Stimulated activated CD8-positive, alpha-beta memory T cell treated with anti-CD3 and anti-CD28 coated beads, Interleukin-4, amount 100 ng/mL, for 4 hours (primary cell): ENCODE measurements around the gene VDAC1.
A peak's percentile ranks its signal among the peaks of the same experiment; 100 is the strongest.

Source experiments
- DNase-seq, 2 donors: peaks; one replicate each; pipeline ENCODE4 v3.0.0-alpha.2; 2020; ENCODE audit warnings: low read depth in 2 of 2, low spot score in 1 of 2

The VDAC1 gene

DNA sequence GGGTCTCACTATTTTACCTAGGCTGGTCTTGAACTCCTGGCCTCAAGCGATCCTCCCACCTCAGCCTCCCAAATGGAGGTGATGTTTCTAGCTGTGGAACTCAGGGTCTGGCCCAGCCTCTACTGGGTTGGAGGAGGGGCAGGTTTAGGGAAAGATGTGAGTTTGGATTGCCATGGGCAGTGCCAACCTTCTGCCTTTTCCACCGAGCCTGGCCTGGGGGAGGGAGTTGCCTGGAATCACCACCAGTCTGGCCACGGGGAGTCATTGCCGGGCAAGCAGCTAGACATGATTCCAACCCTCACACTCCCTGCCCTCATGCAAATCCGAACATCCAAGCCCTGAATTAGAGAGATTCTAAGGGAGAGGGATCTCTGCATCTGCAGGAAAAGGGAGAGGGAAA lies 21.0 kb upstream of the VDAC1 start:
- no peak for DNase-seq

GRCh38 chr5:134024811-134025210 lies 20.0 kb upstream of the VDAC1 start:
- no peak for DNase-seq

GRCh38 chr5:134022333-134022732 lies 17.6 kb upstream of the VDAC1 start:
- DNase-seq = no peak

- no peak for DNase-seq
Measured at GRCh38 chr5:134020188-134020587, 15.4 kb upstream of the VDAC1 start.

- DNase-seq = no peak
Measured at GRCh38 chr5:134019636-134020035, 14.9 kb upstream of the VDAC1 start.

DNA sequence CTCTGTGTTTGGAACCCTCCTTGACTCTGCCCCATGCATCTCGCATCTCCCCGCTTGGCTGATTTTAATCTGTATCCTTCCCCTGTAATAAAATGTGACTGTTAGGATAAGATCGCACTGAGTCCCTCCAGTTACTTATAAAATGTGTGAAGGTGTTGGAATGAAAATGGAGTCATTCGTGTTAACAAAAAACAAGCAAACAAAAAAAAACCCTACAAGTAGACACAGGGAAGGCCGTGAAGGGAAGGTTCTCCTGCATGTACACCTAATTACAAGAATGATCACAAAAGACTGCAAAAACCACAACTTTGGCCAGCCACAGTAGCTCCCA lies 14.2 kb upstream of the VDAC1 start:
- DNase-seq = no peak

DNA sequence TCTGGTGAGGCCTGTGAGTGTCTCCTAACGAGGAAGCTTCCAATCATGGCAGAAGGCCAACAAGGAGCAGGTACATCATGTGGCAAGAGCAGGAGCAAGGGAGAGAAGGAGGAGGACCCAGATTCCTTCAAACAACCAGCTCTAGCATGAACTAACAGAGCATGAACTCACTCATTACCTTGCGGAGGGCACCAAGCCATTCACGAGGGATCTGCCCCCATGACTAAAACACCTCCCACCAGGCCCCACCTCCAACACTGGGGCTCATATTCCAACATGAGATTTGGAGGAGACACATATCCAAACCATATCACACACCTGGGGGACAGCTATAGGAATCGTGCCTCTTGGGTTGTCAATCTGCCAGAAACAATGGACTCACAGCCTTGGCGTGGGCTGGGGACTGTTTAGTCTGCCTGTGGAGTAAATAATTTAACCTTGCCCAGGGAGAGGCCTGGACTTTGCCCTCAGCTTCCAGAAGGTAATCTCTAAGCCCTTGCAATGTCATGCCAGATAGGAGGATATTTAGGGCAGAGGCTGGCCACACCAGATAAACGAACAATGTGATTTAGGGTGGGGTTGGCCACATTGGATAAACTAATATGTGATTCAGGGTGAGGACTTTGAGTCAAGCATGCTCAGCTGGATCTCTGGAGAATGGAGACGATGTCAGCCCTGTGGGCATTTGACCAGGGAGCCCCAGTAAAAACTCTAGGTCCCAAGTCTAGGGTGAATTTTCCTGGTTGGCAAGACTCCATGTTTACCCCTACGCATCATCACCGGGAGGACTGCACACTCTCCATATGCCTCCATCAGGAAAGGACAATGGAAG lies 13.6 kb upstream of the VDAC1 start:
- DNase-seq = no peak

DNA sequence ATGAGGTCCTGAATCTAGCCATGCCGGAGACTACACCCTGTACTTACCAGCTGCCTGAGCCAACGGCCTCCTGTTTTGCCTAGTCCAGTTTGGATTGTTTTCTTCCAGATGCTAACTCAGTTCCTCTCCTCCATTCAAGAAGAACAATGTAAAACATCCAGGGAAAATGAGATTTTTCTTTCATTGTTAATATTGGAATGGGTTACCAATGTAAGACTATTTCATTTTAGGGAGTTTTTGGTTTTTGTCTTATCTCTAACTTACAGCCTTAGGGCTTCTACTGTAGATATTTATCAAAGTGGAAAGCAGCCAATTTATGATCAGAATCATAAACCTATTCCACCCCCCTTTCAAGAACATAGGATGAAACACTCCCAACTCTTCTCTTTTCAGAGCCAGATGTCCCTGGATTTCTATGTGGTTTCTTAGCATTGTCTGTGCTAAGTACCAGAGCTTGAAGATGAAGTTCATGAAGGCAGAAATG lies 3.5 kb upstream of the VDAC1 start:
- no peak for DNase-seq

DNA sequence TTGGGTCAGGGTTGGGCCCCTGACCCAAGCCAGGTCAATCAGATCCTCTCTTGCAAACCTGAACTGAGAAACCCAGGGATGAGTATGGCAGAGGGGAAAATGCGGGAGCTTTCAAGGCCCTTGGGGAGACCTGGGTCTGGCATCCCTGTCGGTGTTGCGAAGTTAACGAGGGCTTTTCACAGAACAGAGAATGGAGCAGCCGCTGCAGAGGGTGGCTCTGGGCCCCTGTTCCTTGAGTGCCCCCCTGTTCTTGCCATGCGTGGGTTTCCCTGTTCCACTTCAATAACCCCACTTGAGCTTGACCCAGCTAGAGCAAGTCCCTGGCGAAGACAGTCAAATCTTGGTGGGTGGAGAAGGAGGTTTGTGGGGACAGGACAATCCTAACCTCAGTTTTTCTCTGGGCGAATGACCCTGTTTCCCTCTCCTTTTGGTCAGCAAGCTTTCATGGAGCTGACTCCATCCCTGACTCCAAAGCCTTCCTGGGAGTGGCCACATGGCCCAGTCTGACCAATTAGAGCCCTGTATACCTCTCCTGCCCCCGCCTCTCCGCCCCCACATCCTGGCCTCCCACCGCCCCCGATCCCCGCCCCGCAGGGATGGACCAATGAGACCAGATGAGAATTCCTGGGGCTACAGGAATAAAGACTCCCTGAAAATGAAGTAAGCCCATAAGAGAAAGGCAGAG lies 2.9 kb upstream of the VDAC1 start:
- DNase-seq = no peak

GRCh38 chr5:134006115-134006514 lies 1.3 kb upstream of the VDAC1 start:
- no peak for DNase-seq

GRCh38 chr5:134005417-134006061 lies 764 bp upstream of the VDAC1 start:
- DNase-seq = no peak

- peak; percentile 3 to 15 for DNase-seq
Measured at GRCh38 chr5:134003817-134004625, 754 bp downstream of the VDAC1 start.

- DNase-seq = no peak
Measured at GRCh38 chr5:134003064-134003816, 1.5 kb downstream of the VDAC1 start.

- no peak for DNase-seq
Measured at GRCh38 chr5:134001938-134002731, 2.6 kb downstream of the VDAC1 start.

- no peak for DNase-seq
Measured at GRCh38 chr5:134000696-134001453, 3.9 kb downstream of the VDAC1 start.

- DNase-seq = no peak
Measured at GRCh38 chr5:134000091-134000511, 4.7 kb downstream of the VDAC1 start.

DNA sequence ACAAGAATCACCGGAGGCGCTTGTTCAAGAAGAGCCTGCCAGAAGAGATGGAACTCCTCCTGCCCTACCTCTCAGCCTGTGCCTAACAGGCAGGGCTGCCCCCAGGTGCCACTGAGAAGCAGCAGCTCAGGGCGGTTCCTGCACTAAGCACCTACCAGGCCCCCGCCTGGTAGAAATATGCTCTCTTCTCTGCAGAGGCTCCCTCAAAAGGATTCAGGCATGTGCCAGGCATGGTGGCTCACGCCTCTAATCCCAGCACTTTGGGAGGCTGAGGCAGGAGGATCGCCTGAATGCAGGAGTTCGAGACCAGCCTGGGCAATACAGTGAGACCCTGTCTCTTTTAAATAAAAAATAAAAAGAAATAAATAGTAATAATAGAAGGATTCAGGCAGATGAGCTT lies 6.0 kb downstream of the VDAC1 start:
- DNase-seq = no peak

GRCh38 chr5:133998042-133998441 lies 6.7 kb downstream of the VDAC1 start:
- no peak for DNase-seq

GRCh38 chr5:133996683-133997252 lies 8.0 kb downstream of the VDAC1 start:
- DNase-seq = no peak
